NCI-H345 (cell line): ENCODE data around the gene MORC3.
"Not testable (repeated sequence)": the region's sequence is repeated elsewhere in the genome, so short reads cannot be mapped to it uniquely, and the experiment has no call there.

Experiments used
- DNase-seq: peaks from one replicate; lab custom pipeline; 2025; lab: John Stamatoyannopoulos, UW

The MORC3 gene

DNA sequence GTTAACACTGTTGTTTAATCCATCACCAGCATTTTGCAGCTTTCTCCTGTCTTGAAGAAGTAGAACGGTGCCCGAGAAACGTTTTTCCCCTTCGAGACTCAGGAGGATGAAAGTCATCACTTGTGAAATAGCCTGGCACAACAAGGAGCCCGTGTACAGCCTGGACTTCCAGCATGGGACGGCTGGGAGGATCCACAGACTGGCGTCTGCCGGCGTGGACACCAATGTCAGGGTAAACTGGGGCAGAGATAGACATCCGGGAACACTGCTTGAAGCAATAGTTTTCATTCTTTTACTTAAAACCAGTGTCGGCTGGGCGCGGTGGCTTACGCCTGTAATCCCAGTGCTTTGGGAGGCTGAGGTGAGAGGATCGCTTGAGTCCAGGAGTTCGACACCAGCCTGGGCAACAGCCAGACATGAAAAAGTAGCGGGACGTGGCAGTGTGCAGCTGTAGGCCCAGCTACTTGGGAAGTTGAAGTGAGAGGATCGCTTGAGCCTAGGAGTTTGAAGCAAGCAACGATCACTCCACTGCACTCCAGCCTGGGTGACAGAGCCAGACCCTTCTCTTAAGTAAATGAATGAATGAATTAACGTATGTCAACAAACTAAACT lies 66.1 kb downstream of the MORC3 start:
- DNase-seq = no peak

DNA sequence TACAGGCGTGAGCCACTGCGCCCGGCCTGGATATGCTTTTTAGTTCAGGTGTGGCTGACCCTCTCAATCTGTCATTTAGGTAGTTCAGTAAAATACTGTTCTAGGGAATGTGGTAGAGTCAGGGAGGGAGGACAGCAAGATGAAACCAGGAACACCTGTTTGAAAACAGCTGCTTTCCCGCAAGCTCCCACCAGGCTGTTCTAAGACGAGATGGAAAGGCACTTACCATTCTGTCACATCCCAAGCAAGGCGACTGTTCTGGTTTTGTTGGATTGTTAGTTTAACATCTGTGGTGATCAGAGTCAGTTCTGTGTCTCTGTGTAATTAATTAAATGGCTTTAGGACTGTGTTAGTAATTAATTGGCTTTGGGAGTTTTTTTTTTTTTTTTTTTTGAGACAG lies 68.1 kb downstream of the MORC3 start:
- no peak for DNase-seq

DNA sequence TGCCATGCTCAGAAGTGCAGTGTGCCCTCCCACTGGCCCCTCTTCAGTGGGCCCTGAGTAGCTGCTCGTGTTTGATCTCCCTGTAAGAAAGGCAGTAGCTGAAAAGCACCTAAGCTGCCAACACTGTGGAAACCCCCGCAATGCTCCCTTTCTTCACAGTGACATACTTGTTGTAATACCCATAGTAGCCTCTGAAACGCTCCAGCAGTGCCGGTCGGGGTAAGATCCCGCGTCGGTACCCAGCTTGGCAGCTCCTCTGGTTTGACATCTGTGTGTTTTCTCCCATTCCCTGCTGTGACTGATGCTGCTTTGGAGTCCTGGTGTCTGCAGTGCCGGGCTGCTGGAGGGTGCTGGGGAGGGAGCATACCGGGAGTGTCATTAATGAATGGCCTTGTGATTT lies 68.8 kb downstream of the MORC3 start:
- no peak for DNase-seq

DNA sequence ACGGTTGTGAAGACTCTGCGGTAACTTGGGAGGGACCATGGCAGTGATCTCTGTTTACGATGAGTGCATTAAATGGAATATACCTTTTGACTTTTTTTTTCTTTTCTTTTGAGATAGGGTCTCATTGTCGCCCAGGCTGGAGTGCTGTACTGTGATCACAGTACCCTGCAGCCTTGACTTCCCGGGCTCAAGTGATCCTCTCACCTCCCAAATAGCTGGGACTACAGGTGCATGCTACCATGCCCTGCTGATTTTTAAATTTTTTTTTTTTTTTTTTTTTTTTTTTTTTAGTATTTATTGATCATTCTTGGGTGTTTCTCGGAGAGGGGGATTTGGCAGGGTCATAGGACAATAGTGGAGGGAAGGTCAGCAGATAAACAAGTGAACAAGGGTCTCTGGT lies 71.7 kb downstream of the MORC3 start:
- not testable (repeated sequence) for DNase-seq

DNA sequence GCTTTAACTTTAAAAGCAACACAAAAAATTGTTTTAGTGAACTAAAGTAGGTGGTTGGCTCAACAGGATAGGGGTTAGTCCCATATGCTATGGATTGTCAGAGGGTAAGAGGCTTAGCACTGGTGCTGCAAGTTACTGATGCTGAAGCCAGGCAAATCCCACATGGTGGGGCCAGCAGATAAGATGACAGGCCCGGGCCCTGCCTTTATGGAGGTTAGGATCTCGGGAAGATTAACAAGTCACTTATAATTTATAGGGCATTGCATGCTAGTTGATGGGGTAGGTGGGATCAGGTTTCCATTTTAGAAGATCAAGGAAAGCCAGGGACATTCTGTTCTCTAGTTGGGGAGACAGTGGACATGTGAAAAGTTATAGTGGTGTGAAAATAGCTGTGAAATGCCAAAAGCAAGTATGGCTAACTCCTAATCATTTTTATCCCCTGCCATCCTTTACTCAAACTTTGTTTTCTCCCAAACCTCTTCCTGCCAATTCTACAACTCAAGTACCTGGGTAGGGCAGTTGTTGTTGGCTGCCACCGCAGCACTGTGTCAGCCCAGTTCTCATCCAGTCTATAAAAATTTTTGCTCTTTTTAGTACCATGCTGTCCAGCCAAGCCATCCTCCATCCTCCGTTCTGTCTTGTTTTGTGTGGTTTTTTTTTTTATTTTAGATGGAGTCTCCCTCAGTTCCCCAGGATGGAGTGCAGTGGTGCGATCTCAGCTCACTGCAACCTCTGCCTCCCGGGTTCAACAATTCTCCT lies 75.5 kb downstream of the MORC3 start:
- DNase-seq = no peak

DNA sequence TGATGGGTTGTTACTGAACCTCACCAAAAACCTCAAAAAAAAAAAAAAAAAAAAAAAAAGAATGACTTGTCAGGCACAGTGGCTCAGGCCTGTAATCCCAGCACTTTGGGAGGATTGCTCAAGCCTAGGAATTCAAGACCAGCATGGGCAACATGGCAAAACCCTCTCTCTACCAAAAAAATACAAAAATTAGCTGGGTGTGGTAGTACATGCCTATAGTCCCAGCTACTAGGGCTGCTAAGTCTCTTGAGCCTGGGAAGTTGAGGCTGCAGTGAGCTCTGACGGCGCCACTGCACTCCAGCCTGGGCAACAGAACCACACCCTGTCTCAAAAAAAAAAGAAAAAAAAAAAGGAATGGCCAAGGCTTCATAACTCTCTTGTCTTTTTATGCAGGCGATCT lies 76.3 kb downstream of the MORC3 start:
- DNase-seq = no peak

DNA sequence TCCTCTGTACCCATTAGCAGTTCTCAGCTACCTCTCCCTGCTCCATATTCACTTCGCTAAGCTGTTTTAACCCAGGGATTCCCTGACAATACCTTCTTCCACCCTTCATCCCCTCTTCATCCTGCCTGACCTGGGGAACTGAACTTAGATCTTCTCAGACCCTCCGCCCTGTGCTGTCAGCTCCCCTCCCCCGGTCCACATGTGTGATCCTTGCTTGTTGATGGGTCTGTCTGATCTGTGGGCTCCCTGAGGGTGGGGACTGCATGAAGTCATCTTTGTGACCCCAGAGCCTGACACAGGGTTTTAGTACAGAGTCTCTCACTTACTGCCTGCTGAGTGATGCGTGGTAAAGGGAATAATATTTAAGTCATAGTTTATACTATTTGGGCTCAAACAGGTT lies 77.0 kb downstream of the MORC3 start:
- no peak for DNase-seq

DNA sequence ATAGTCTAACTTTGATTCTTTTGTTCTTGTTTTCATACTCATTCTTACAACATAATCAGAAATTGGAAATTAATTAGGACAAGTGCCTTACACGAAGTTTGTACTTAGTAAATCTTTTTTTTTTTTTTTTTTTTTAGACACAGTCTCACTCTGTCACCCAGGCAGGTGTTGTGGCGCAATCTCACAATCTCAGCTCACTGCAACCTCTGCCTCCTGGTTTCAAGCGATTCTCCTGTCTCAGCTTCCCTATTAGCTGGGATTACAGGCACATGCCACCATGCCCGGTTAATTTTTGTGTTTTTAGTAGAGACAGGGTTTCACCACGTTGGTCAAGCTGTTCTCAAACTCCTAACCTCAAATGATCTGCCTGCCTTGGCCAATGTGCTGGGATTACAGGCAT lies 77.6 kb downstream of the MORC3 start:
- DNase-seq = no peak

DNA sequence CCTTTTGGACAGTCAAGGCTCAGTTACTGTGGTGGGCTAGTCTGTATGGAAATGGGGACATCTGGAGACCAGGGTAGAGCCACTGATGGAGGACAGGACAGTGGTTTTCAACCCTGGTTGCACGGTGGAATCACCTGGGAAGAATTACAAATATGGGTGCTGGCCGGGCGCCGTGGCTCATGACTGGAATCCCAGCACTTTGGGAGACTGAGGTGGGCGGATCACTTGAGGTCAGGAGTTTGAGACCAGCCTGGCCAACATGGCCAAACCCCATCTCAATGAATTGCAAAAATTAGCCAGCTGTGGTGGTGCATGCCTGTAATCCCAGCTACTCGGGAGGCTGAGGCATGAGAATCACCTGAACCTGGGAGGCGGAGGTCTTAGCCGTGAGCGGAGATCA lies 79.7 kb downstream of the MORC3 start:
- DNase-seq = not testable (repeated sequence)

DNA sequence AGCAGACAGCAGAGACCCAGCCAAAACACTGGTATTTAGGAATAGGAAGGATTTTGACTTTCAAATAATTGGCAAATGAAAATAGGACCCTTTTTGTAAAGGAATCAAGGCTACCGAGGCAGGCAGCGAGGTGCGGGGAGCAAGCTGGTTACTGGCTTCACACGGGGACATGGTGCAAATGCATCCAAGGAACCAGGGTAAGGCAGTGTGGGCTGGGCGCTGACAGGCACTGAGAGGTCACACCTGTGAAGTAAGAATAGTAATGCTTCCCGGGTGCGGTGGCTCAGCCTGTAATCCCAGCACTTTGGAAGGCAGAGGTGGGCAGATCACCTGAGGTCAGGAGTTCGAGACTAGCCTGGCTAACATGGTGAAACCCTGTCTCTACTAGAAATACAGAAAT lies 80.7 kb downstream of the MORC3 start:
- no peak for DNase-seq

DNA sequence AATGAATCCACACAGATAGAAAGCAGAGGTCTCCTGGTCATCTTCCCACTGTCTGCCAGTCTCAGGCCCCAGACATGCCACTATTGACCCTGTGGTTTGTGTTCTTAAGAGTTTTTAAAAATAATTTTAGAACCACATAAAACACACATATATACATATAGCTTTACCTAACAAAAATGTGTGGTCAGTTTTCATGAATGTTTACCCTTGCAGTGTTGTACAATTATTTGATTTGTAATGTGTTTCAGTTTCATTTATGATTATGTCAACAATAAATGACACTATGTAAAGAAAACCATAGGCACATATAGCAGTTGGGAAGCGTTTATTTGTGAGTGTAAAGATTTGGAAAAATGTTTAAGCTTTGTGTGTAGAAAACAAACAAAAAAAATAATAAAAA lies 82.3 kb downstream of the MORC3 start:
- DNase-seq = no peak

DNA sequence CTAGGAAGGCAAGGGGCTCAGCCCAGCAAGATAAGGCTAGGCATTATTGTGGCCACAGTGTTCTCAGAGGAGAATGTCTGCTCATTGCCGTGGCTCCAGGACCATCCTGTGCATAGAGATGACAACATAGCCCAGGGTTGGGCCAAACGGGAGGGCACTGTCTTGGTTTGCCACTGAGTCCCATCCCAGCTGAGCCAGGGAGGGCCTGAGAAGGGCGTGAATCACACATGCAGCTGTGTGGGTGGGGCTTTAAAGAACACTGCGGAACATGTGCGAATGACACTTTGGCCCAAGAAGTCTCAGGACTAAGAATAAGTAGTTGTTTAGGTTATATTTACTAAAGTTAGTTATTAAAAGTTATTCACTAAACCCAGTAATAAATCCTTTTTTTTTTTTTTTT lies 83.7 kb downstream of the MORC3 start:
- DNase-seq = no peak

DNA sequence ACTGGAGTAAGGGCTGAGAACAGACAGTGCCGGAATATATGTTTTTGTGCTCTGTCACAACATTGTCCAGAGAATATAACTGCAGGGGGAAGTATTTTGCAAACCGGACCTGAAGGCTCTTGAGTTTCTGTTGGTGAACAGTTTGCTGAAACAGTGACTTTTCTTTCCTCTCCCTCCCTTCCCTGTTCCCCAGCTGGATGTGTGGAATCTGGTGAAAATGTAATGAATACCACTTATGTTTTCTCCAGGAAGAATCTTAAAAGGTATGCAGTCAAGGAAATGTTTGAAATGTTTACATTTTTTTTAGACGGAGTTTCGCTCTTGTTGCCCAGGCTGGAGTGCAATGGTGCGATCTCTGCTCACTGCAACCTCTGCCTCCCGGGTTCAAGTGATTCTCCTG lies 88.6 kb downstream of the MORC3 start:
- DNase-seq = no peak

DNA sequence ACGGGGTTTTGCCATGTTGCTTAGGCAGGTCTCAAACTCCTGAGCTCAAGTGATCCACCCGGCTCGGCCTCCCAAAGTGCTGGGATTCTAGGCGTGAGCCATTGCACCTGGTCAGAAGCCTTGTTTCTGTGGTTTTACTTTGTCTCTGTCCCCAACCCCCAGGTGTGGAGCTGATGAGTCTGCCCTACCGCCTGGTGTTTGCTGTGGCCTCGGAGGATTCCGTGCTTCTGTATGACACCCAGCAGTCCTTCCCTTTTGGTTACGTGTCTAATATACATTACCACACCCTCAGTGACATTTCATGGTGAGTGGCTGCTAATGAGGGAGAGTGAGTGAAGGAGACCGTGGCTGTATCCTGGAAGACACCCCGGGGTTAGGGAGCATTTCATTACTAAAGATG lies 91.3 kb downstream of the MORC3 start:
- DNase-seq = no peak

DNA sequence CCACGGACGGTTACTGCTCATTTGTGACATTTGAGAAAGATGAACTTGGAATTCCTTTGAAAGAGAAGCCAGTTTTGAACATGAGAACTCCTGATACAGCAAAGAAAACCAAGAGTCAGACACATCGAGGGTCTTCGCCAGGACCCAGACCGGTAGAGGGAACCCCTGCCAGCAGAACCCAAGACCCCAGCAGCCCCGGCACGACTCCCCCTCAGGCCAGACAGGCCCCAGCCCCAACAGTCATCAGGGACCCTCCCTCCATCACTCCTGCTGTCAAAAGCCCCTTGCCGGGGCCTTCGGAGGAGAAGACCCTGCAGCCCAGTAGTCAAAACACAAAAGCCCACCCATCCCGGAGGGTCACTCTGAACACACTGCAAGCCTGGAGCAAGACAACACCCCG lies 92.9 kb downstream of the MORC3 start:
- DNase-seq = no peak

DNA sequence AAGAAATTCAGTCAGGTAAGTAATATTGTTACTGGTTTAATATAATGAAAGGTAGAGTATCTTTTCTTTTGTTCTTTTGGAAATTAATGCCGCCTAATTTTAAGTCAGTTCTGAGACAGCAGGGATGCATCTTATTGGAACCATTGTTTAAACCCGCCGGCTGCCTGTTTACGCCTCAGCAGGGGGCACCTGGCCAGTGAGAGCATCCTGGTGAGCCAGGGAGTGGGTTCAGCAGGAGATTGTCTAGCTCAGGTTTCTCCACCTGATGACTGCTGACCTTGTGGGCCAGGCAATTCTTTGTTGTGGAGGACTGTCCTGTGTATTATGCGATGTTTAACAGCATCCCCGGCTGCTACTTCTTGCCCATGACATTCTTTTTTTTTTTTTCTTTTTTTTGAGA lies 95.4 kb downstream of the MORC3 start:
- peak; percentile 78 for DNase-seq

DNA sequence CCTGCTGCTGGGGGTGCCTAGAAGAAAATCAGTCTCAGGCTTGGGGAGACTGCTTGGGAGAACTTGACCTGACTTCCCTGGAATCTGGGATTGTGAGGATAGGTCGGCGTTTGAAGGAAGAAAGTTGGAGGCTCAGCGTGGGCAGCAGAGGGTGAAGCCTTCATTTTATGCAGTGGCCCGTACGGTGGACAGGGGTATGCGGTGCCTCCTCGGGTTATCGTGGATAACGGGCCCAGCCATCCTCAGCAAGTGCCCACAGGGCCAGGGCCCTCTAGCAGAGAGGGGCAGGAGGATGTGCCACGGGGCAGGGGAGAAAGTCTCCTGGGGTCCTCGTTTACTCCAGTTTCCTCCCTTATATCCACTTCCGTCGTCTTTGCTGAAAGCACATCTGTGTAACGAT lies 99.2 kb downstream of the MORC3 start:
- DNase-seq = no peak

DNA sequence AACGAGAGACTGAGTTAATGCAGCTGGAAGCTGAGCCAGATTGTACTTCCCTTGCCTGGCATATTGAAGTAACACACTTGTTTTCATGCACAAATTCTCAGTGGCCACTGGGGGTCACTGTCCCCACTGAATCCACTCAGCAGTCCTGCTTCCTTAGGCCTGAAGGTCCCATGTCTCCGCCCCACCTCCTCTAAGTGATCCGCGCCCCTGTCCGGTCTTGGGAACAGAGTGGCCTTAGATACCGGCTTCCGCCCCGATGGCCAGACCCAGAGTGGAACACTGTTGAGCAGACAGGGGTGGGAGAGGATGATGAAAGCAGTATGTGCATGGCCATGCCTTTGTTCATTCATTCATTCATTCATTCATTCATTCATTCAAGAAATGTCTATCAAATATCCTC lies 100.0 kb downstream of the MORC3 start:
- peak; percentile 49 for DNase-seq

DNA sequence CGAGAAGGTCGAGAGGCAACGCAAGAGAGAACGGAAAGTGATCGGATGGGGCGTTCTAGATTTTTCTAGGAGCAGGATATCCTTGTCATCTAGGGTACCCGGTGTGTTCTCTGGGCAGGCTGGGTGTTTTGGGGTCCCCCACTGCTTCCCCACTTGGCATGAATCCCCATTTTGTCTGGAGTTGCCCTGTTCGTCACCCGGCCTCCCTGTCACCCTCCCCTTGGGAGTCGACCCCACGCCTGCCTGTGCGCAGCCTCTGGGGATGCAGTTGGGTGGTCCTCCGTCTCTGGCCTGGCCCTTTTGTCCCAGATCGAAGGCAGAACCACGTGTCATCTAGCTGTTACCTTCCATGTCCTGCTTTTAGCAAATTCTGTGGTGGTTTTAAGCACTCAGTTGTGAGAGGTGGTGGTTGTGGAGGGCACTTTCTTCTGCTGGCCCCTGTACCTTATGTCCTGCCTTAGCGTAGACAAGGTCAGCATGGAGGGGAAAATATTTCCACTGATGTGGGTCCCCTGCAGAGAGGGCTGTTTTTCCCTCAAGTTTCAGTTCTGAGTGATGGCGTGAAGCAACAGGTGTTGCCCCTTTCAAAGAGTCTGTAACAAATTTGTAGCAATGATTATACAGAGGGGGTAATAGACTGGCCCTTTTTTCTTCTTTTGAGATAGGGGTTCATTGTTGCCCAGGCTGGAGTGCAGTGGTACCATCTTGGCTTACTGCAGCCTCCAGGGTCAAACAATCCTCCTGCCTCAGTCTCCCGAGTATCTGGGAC lies 100.8 kb downstream of the MORC3 start:
- DNase-seq = no peak

DNA sequence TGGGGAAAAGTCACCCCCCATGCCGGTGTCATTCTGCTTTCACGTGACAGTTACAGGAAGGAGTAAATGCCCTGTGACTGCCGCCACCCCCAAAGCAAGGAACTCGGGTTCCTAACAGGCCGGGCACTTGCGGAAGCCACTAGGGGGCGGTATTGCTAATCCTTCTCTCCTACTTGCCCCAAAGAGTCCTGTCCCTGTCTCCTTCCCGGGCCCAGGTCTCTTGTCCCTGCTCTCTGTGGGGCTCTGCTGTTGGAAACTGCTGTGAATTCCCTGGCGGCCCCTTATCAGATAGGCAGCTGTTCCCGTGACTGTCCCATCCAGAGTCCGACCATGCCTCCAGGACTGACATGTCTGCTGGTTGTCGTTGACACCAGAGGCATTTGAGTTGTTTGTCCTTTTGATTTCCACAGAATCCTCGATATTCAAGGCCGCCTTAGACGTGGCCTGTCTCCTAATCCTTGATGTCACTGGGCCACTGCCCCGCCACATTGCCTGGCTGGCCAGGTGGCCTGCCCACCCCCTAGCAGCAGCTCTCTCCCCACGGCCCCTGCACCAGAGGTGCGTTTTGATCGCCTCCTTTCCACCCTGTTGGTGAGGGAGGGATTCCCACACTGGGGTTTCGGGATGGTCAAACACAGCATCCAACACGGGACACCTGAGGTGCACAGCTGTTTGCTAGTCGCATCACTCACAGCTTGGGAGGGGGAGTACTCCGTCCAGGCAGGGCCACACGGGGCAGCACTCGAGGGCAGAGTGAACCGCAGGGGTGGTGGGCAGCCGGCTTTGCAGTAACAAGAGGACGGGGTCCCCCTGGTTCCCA lies 102.5 kb downstream of the MORC3 start:
- peak; percentile 31 for DNase-seq

DNA sequence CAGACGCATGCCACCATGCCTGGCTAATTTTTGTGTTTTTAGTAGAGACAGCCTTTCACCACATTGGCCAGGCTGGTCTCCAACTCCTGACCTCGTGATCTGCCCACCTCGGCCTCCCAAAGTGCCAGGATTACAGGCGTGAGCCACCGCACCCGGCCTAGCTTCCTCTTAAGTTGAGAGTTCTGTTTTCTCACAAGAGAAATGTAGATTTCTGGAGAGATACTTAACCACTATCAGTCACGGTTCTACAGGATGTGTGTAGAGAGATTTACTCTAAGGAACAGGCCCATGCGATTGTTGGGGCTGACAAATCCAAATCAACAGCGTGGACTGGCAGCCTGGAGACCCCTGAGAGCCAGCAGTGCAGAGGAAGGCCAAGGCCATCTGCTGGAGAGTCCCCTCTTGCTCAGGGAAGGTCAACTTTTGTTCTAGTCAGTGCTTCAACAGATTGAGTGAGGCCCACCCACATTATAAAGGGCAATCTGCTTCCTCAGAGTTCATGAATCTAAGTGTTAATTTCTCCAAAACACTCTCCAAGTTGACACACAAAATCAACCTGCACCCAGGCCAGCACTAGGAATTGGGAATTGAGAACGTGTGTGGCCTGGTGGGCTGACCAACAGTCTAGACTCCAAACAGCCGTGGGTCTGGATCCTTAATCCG lies 103.9 kb downstream of the MORC3 start:
- no peak for DNase-seq

DNA sequence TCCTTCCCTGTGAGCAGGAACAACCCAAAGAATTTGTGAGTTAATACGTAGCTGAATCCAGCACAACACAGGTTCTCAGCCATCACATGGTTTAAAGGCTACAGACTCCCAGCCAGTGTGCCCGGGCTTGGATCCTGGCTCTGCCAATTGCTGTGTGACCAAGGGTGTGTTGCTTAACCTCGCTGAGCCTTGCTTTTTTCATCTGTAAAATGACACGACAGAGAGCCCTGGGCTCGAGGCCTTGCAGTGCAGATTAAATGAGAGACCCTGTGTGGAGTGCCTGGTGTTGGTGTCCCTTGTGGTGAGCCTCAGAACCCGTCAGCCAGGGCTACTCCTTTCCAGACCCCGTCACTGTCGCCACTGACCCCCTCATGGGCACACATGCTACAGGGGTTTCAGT lies 104.6 kb downstream of the MORC3 start:
- no peak for DNase-seq
